HCT116 (cell line): Measurements from ENCODE around the gene ZNF584. TPM values are rescaled to one million over a fixed set of nuclear protein-coding genes. Genes with fewer than 3 reads are reported as not detected.
A peak's percentile ranks its signal among the peaks of the same experiment; 100 is the strongest.

Experiments used
- ATAC-seq: fragments of 200-7000 bp; cut with Tn5 transposase; 2 replicates; pipeline ENCODE4 v1.9.1; 2020; ENCODE audit warnings: mild to moderate bottlenecking, moderate library complexity
- BruUV-seq: library from RNA; stranded (reverse); fragments of 400-500 nt; replicated peaks from 2 replicates; lab custom pipeline; 2021; lab: Mats Ljungman, UMichigan
- CTCF ChIA-PET: fragments of 300-600 bp; sonication (Branson Sonifier 250); formaldehyde crosslinking; loops from one replicate; lab custom pipeline; 2021; ENCODE audit warnings: antibody characterized with exemption; lab: Charles Lee
- POLR2A ChIA-PET: fragments of 300-600, 350-600 bp; sonication (Branson Sonifier 250); formaldehyde crosslinking; loops from one replicate; lab custom pipeline; 2021; ENCODE audit warnings: antibody characterized with exemption; lab: Charles Lee
- RAD21 ChIA-PET, 2 experiments: fragments of 300-600 bp; sonication (Branson Sonifier 250); formaldehyde crosslinking; loops; one replicate each; lab custom pipeline; 2023; ENCODE audit warnings: low total read pairs in 2 of 2; ENCODE audit not compliant: uncharacterized antibody in 2 of 2, unreplicated experiment in 2 of 2, low non-redundant PET in 1 of 2; lab: Charles Lee
- DNase-seq: peaks from one replicate; pipeline ENCODE4 v3.0.0-alpha.2; 2010; ENCODE audit warnings: low read depth, low spot score
- H2AFZ ChIP-seq: fragments of 200-600 bp; shearing (Covaris generic), sonication (generic); 2 replicates; pipeline ENCODE4 v1.6.1; 2017; ENCODE audit warnings: low read depth, mixed run types, mixed read lengths, antibody characterized with exemption, low read length; ENCODE audit not compliant: poor library complexity, severe bottlenecking
- H3K27ac ChIP-seq: 2 replicates; pipeline ENCODE4 v1.5.1; 2012; ENCODE audit warnings: low read depth, low read length
- H3K27me3 ChIP-seq: fragments of 200-600 bp; sonication (generic); 2 replicates; pipeline ENCODE4 v1.6.1; 2016; ENCODE audit warnings: mixed run types, low read length, mixed read lengths; ENCODE audit not compliant: insufficient read depth
- H3K36me3 ChIP-seq, 2 experiments: fragments of 200-500 bp in 1 of 2; fragments of 200-600 bp in 1 of 2; sonication (Bioruptor generic) in 1 of 2; sonication (generic) in 1 of 2; 2 replicates each; pipeline versions ENCODE4 v1.5.1 to v1.6.1; 2014 to 2016; ENCODE audit warnings: low read length in 2 of 2, inconsistent platforms in 1 of 2, mixed read lengths in 1 of 2, mixed run types in 1 of 2; ENCODE audit not compliant: insufficient read depth in 2 of 2, control insufficient read depth in 1 of 2
- H3K4me1 ChIP-seq, 2 experiments: fragments of 200-600 bp in 1 of 2; sonication (generic) in 1 of 2; 2 replicates each; pipeline versions ENCODE4 v1.5.1 to v1.6.1; 2012 to 2017; ENCODE audit warnings: low read length in 2 of 2, inconsistent platforms in 1 of 2, mild to moderate bottlenecking in 1 of 2, mixed read lengths in 1 of 2, mixed run types in 1 of 2, moderate library complexity in 1 of 2; ENCODE audit not compliant: insufficient read depth in 2 of 2, control insufficient read depth in 1 of 2
- H3K4me2 ChIP-seq: fragments of 200-600 bp; sonication (generic); 2 replicates; pipeline ENCODE4 v1.6.1; 2017; ENCODE audit warnings: mixed run types, low read length, mixed read lengths
- H3K4me3 ChIP-seq, 2 experiments: fragments of 200-600 bp in 1 of 2; sonication (generic) in 1 of 2; replicated peaks in 1 of 2; 2 replicates each; pipeline ENCODE4 v1.5.1; 2011 to 2016; ENCODE audit warnings: low read length in 2 of 2, control low read depth in 1 of 2, low read depth in 1 of 2, mild to moderate bottlenecking in 1 of 2, mixed read lengths in 1 of 2, mixed run types in 1 of 2
- H3K79me2 ChIP-seq: fragments of 200-600 bp; sonication (generic); 2 replicates; pipeline ENCODE4 v1.6.1; 2017; ENCODE audit warnings: mild to moderate bottlenecking, mixed run types, low read length, moderate library complexity, mixed read lengths; ENCODE audit not compliant: insufficient read depth
- H3K9ac ChIP-seq: fragments of 200-600 bp; sonication (generic); 2 replicates; pipeline ENCODE4 v1.6.1; 2016; ENCODE audit warnings: low read length, mixed read lengths
- H3K9me2 ChIP-seq: fragments of 200-600 bp; sonication (generic), shearing (Covaris generic); 2 replicates; pipeline ENCODE4 v1.6.1; 2017; ENCODE audit warnings: mixed run types, mild to moderate bottlenecking, moderate library complexity; ENCODE audit not compliant: insufficient read depth
- H3K9me3 ChIP-seq, 2 experiments: fragments of 200-500 bp in 1 of 2; fragments of 200-600 bp in 1 of 2; sonication (Bioruptor generic) in 1 of 2; sonication (generic) in 1 of 2; 2 replicates each; pipeline ENCODE4 v1.6.1; 2014 to 2017; ENCODE audit warnings: low read length in 2 of 2, mixed read lengths in 2 of 2, inconsistent platforms in 1 of 2, low read depth in 1 of 2, mild to moderate bottlenecking in 1 of 2, mixed run types in 1 of 2, moderate library complexity in 1 of 2; ENCODE audit not compliant: control insufficient read depth in 1 of 2, insufficient read depth in 1 of 2
- H4K20me1 ChIP-seq: fragments of 200-600 bp; sonication (generic), shearing (Covaris generic); 2 replicates; pipeline ENCODE4 v1.6.1; 2017; ENCODE audit warnings: mixed run types, mild to moderate bottlenecking, moderate library complexity; ENCODE audit not compliant: insufficient read depth
- CBX3 ChIP-seq: IDR thresholded peaks from 2 replicates; pipeline ENCODE4 v1.6.1; 2012; ENCODE audit warnings: low read depth
- EGR1 ChIP-seq: IDR thresholded peaks from 2 replicates; pipeline ENCODE4 v1.6.1; 2012; ENCODE audit warnings: low read depth
- ELF1 ChIP-seq: IDR thresholded peaks from 2 replicates; pipeline ENCODE4 v1.6.1; 2012; ENCODE audit warnings: low read depth, borderline replicate concordance
- EZH2 ChIP-seq: fragments of 200-600 bp; sonication (generic); IDR thresholded peaks from 2 replicates; pipeline ENCODE4 v1.6.1; 2017; ENCODE audit warnings: antibody characterized with exemption, mixed run types
- EZH2phosphoT487 ChIP-seq: fragments of 200-600 bp; IDR thresholded peaks from 2 replicates; pipeline ENCODE4 v1.6.1; 2018; ENCODE audit warnings: antibody characterized with exemption, borderline replicate concordance
- FOSL1 ChIP-seq: IDR thresholded peaks from 2 replicates; pipeline ENCODE4 v1.6.1; 2012; ENCODE audit warnings: low read depth
- JUND ChIP-seq: IDR thresholded peaks from 2 replicates; pipeline ENCODE4 v1.6.1; 2012
- MAX ChIP-seq: IDR thresholded peaks from 2 replicates; pipeline ENCODE4 v1.6.1; 2012
- POLR2A ChIP-seq: IDR thresholded peaks from 2 replicates; pipeline ENCODE4 v1.7.0; 2011; ENCODE audit warnings: borderline replicate concordance; ENCODE audit not compliant: insufficient read depth, insufficient read length; ENCODE audit errors: extremely low read depth
- POLR2AphosphoS5 ChIP-seq: IDR thresholded peaks from 2 replicates; pipeline ENCODE4 v1.6.1; 2011; ENCODE audit warnings: mild to moderate bottlenecking, low read depth, low read length, moderate library complexity
- RAD21 ChIP-seq: IDR thresholded peaks from 2 replicates; pipeline ENCODE4 v1.6.1; 2012; ENCODE audit warnings: low read depth, mild to moderate bottlenecking
- SP1 ChIP-seq: IDR thresholded peaks from 2 replicates; pipeline ENCODE4 v1.6.1; 2012; ENCODE audit warnings: low read depth
- SRF ChIP-seq: IDR thresholded peaks from 2 replicates; pipeline ENCODE4 v1.6.1; 2012; ENCODE audit warnings: low read depth
- TCF7L2 ChIP-seq: IDR thresholded peaks from 2 replicates; pipeline ENCODE4 v1.7.0; 2011; ENCODE audit warnings: borderline replicate concordance, inconsistent platforms; ENCODE audit not compliant: insufficient read depth, insufficient read length; ENCODE audit errors: extremely low read depth
- YY1 ChIP-seq: IDR thresholded peaks from 2 replicates; pipeline ENCODE4 v1.6.1; 2011; ENCODE audit warnings: low read length, low read depth, moderate library complexity, mild to moderate bottlenecking; ENCODE audit not compliant: insufficient replicate concordance; ENCODE audit errors: extremely low read depth
- intact Hi-C: fragments of 100-400 bp; cut with micrococcal nuclease; formaldehyde crosslinking; loops from 2 replicates; pipeline ENCODE4 v1.10.0; 2022
- total RNA-seq: library from RNA; stranded (reverse); gene quantifications from one replicate; pipeline ENCODE4 v1.2.1, GENCODE V29; 2021; ENCODE audit not compliant: unreplicated experiment
- TF ChIP-seq, protein P1 (sequence below): IDR thresholded peaks from 2 replicates; pipeline ENCODE4 v1.6.1; 2012; ENCODE audit warnings: low read depth
- TF ChIP-seq, protein P2 (sequence below): IDR thresholded peaks from 2 replicates; pipeline ENCODE4 v1.6.1; 2011; ENCODE audit warnings: mild to moderate bottlenecking, low read length, moderate library complexity; ENCODE audit not compliant: insufficient replicate concordance; ENCODE audit errors: extremely low read depth
- TF ChIP-seq, protein P3 (sequence below), 3 experiments: fragments of 200-600 bp in 1 of 3; sonication (generic) in 1 of 3; IDR thresholded peaks in 2 of 3; conservative IDR thresholded peaks in 1 of 3; 2 replicates each; pipeline ENCODE4 v1.5.1; 2012 to 2017; ENCODE audit warnings: low read depth in 2 of 3, low read length in 2 of 3, antibody characterized with exemption in 1 of 3, borderline replicate concordance in 1 of 3, control low read depth in 1 of 3, mild to moderate bottlenecking in 1 of 3, mixed read lengths in 1 of 3, mixed run types in 1 of 3, moderate library complexity in 1 of 3; ENCODE audit not compliant: insufficient read depth in 1 of 3

Gene ZNF584
- total RNA-seq, 1 experiment from 2014 or later, result 25.8 TPM

DNA sequence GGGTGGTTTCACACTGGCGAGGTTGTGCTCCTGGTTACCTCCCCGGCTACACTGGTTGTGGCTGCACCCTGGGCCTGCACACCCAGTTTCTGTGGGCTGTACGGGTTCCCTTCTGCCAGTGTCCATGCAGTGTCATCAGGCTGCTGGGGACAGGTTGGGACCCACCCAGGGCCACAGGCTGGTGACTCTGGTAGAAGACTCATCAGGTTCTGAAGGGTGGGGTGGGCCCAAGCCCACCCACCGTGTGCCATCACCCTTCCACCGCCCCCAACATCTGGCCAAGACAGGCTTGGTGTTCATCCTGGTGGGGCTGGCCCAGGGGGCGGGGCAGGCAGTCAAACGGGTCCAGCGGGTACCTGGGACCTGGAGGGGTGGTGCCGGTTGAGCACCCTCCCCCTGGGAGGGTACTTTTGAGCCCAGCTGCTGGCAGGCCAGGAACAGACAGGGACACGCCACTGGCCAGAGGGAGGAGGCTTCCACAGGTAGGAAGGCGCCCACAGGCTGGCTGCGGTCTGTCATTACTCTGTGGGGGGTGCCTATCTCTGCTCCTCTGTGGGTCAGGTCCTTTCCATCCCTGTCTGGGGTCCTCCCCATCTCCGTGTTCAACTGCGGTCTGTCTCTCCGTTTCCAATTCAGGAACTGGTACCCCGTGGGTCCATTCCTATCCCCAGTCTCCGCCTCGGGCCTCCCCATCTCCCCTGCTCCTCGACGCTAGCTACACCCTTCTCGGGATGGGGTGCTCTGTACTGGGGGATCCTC lies 13.1 kb upstream of the ZNF584 start, which contains the start of gene RNF225:
Gene RNF225, plus strand, starts transcription at position 437 of the 759 bp plus-strand sequence. CDS start 434 bp downstream, outside the sequence.
- BruUV-seq, result no TSS peak
- Histone ChIP-seq H3K9me3 (no peaks in the 10 kb centered on the region), H3K4me3 (no peak within 1 kb of the TSS), H3K79me2 (peaks cover 31% of the 10 kb centered on the region), H3K27ac (peak within 1 kb of the TSS; percentile 36), H3K36me3 (peaks cover 22 to 47% of the 10 kb centered on the region in 2 experiments; a peak in 3 of 4 replicates), H3K27me3 (no peaks in the 10 kb centered on the region), H3K4me2 (peak within 1 kb of the TSS; percentile 48), H2AFZ (no peak within 1 kb of the TSS), H3K9me2 (no peaks in the 10 kb centered on the region), H3K4me1 (peaks cover 22 to 55% of the 10 kb centered on the region in 2 experiments), H4K20me1 (peaks cover 27% of the 10 kb centered on the region; the same call in 1 of the 2 replicates), H3K9ac (peak within 1 kb of the TSS; percentile 22)
- ATAC-seq (peak; percentile 76), DNase-seq (no peak)
- ChIA-PET RAD21 (no interaction called here), CTCF (no interaction called here), POLR2A (no interaction called here)
- TF ChIP-seq RAD21 (no peak), EZH2 (no peak), SP1 (no peak; the same call in 1 of the 2 replicates), YY1 (no peak), FOSL1 (no peak), SRF (no peak), MAX (no peak), EZH2phosphoT487 (no peak), TCF7L2 (no peak), CBX3 (no peak), ELF1 (no peak), JUND (peak; percentile 11; the same call in 1 of the 2 replicates), POLR2AphosphoS5 (peak; percentile 81), POLR2A (no peak), EGR1 (no peak)
- TF ChIP-seq, protein P1, sequence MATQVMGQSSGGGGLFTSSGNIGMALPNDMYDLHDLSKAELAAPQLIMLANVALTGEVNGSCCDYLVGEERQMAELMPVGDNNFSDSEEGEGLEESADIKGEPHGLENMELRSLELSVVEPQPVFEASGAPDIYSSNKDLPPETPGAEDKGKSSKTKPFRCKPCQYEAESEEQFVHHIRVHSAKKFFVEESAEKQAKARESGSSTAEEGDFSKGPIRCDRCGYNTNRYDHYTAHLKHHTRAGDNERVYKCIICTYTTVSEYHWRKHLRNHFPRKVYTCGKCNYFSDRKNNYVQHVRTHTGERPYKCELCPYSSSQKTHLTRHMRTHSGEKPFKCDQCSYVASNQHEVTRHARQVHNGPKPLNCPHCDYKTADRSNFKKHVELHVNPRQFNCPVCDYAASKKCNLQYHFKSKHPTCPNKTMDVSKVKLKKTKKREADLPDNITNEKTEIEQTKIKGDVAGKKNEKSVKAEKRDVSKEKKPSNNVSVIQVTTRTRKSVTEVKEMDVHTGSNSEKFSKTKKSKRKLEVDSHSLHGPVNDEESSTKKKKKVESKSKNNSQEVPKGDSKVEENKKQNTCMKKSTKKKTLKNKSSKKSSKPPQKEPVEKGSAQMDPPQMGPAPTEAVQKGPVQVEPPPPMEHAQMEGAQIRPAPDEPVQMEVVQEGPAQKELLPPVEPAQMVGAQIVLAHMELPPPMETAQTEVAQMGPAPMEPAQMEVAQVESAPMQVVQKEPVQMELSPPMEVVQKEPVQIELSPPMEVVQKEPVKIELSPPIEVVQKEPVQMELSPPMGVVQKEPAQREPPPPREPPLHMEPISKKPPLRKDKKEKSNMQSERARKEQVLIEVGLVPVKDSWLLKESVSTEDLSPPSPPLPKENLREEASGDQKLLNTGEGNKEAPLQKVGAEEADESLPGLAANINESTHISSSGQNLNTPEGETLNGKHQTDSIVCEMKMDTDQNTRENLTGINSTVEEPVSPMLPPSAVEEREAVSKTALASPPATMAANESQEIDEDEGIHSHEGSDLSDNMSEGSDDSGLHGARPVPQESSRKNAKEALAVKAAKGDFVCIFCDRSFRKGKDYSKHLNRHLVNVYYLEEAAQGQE, result no peak
- TF ChIP-seq, protein P2, sequence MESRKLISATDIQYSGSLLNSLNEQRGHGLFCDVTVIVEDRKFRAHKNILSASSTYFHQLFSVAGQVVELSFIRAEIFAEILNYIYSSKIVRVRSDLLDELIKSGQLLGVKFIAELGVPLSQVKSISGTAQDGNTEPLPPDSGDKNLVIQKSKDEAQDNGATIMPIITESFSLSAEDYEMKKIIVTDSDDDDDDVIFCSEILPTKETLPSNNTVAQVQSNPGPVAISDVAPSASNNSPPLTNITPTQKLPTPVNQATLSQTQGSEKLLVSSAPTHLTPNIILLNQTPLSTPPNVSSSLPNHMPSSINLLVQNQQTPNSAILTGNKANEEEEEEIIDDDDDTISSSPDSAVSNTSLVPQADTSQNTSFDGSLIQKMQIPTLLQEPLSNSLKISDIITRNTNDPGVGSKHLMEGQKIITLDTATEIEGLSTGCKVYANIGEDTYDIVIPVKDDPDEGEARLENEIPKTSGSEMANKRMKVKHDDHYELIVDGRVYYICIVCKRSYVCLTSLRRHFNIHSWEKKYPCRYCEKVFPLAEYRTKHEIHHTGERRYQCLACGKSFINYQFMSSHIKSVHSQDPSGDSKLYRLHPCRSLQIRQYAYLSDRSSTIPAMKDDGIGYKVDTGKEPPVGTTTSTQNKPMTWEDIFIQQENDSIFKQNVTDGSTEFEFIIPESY, result no peak
- TF ChIP-seq, protein P3, sequence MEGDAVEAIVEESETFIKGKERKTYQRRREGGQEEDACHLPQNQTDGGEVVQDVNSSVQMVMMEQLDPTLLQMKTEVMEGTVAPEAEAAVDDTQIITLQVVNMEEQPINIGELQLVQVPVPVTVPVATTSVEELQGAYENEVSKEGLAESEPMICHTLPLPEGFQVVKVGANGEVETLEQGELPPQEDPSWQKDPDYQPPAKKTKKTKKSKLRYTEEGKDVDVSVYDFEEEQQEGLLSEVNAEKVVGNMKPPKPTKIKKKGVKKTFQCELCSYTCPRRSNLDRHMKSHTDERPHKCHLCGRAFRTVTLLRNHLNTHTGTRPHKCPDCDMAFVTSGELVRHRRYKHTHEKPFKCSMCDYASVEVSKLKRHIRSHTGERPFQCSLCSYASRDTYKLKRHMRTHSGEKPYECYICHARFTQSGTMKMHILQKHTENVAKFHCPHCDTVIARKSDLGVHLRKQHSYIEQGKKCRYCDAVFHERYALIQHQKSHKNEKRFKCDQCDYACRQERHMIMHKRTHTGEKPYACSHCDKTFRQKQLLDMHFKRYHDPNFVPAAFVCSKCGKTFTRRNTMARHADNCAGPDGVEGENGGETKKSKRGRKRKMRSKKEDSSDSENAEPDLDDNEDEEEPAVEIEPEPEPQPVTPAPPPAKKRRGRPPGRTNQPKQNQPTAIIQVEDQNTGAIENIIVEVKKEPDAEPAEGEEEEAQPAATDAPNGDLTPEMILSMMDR (IDR thresholded peaks at IDR 0.05 in 2 of 3, conservative IDR thresholded peaks at IDR 0.05 in 1 of 3; ENCODE audit: borderline replicate concordance in 1 of 3, insufficient read depth in 1 of 3, low read depth in 2 of 3, low read length in 2 of 3), result no peak
- intact Hi-C loops, result no loop called here
